Measurements from ENCODE around the gene NACC2.

Gene NACC2

DNA sequence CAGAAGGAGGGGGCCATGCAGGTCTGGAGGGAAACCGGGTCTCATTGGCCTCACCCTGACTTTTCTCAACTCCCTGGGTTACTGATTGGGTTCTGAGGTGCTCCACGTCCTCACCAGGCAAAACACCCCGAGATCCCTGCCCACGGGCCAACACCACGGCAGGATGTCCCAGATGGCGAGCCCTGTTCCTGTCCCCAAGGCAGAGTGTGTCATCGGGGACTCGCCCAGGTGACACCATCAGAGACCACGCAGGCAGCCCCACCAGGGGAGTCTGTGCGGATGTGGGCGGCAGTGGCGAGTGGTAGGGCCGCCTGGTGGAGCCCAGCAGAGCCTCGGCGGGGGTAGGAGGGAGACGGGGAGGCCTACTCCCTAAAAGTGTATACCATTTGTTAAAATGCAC is 74.9 kb downstream of the NACC2 start:
- no peak for DNase-seq

DNA sequence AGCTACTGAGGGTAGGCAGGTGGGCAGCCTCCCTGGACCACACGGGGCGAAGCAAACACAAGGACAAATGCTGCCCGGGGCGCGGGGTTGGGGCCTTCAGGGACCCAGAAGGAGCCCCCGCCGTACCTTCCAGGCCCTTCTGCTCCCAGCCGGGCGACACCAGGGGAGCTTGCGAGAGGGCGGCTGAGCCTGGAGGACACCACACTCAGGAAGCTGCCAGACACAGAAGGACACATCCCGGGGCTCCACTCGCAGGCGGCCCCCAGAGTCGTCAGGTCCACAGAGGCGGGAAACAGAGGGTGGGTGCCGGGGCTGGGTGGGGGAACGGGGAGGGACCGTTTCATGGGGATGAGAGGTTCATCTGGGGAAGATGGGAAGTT is 75.4 kb downstream of the NACC2 start:
- no peak for DNase-seq

DNA sequence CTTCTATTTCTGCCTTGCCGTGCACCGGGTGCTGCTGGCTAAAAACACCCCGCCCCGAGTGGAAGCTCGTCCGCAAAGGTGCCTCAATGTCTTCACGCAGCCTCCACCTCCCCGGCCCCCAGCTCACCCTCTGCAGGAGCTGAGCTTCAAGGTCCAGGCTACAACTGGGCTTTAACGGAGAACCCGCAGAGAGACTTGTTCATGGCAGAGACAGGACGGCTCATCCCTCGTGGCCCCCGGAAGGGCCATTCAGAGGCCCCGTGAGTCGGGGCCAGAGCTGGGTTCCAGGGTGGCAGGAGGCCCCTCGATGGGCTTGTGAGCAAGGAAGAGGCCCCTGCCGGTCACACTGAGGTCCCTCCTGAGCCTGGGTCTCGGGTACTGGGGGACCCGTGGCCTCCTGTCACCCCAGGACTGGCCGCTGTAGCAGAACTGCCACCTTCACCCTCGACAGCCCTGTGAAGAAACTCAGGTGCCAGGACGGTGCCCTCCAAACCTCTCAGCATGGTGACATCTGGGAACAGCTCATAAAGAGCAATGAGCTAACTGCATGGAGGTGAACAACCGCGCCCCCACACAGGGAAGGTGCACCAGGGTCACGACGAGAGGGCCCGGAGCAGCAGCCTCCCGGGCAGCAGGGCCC is 75.9 kb downstream of the NACC2 start:
- no peak for DNase-seq

DNA sequence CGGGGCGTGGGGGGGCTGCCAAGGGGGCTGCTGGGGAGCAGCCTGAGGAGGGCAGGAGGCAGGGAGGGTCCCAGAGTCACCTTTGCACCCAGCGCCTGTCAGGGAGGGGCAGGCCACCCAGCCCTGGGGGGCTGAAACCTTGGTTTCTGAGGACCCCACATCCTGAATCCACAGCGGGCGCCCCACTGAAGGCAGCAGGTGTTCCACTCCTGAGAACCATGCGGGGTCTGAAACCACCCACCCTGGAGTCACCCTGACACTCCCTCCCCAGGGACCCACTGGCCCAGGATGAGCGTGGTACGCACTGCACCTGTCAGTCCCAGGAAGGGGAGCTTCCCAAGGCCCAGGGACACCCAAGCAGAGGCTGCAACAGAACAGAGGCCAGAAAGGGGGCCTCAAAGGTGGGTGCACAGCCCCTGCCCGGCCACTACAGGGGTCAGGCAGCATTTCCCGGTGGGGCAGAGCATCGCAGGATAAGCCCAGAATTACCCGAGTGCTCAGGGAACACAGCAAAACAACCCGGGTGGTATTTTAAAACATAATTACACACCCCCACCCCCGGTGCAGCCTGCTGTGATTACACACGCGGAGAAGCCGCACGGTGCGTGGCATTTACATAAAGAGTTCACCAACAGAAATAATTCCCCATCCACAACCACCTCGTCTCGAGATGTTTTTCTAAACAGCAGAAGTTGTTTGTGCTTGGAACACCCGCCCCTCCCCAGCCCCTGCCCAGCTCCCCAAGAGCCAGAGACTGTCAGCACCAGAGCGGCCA is 76.6 kb downstream of the NACC2 start:
- no peak for DNase-seq

DNA sequence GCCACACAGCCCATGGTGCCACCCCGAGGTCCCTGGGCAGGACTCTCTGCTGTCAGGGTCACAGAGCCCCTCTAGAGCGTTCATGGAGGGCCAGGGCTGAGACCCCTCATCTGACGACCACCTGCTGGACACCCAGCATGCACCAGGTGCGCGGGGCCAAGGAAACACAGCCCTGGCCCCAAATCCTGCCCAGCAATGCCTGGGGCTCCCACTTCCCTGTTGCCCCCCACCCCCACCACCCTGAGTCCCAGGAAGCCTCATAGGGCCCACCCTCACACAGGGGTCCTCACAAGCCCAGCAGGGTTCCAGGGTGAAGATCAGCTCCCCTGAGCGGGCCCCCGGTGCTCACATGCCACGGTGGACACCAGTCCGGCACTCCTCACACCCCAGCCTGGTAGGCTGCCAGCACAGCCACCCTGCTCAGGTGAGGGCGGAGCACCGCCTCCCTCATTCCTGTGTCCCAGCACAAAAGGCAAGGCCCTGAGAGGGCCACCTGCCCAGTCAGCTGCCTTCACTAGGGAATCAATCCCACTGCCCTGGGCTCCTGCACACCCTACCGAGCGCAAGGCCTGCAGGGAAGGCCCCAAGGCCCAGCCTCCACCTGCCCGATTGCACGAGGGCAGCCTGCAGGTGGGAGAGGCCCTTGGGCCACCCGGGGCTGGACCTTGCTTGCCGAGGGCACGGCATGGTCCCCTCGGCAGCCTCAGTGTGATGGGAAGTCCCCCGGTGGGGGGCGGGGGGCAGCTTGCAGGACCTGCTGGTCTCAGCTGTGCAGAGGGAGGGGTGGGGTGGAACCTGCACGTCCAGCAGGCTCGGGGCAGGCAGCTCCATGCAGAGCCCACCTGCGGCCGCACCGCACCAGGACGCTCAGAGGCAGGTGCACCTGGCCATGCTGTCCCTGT is 77.5 kb downstream of the NACC2 start:
- no peak for DNase-seq

DNA sequence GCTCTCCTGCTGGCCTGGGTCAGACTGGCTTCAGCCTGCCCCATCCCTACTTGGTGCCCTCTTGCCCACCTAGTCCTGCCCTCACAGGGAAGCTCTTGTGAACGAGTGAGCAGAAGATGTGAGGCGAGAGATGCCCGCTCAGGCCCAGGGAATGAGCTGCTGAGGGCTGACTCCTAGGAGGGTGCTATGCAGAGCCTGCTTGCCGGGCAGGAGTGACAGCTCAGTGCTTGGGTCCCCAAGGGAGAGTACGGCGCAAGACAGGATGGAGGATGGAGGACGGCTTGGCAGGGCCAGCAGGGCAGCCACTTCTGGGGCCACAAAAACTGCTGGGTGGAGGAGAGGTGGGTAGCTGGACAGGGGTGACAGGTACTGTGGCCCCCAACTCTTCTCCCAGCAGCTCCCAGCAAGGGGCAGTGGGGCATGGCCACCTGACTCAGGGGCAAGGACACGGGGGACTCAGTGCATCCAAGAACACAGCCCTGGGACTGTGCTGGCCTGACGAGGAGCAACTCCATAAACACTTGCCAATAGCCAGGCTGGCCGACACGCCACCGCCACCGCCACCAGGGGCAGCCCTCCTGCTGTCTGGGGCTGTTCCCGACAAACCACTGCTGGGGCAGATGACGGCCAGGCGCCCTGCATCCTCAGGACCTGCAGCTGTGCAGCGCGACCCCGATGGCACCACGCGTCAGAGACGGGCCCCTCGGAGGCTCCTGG is 78.4 kb downstream of the NACC2 start:
- no peak for DNase-seq

DNA sequence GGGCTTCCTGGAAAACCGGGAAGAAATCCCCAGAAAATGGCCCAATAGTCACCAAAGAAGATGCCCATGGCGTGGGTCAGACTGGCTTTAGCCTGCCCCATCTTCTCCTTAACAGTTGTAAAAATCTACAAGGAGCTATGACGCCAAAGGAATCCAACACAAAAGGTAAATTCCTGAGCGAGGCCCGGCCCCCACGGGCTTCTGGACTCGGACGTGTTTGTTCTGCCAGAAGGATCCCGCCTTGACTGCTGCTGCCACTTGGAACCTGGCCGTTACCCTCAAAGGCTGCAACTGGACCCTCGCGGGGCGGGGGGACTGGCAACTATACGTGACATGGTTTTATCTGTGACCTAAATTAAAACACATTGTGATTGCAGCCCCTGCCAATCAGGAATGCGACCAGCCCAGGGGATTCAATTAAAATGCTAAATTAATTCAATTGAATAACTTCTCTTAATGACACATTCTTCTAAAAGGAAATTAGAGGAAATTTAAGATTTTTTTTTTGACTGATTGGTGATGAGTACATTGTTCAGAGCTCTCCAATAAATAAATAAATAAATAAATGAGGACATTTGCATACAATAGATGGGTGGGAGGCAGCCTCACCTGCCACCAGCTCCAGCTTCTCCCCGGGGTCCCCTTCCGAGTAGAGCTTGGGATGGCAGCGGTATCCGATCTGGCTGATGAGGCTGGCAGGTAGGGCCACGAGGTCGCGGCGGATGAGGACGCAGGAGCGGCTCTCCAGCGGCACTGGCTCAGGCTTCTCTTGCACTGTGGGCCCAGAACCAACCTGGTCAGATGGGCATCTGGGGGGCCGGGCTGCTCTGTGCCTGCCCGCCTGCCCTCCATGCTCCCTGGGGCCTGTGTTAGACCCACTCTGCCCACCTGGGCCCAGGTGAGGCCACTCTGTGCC is 79.2 kb downstream of the NACC2 start:
- DNase-seq: no peak

DNA sequence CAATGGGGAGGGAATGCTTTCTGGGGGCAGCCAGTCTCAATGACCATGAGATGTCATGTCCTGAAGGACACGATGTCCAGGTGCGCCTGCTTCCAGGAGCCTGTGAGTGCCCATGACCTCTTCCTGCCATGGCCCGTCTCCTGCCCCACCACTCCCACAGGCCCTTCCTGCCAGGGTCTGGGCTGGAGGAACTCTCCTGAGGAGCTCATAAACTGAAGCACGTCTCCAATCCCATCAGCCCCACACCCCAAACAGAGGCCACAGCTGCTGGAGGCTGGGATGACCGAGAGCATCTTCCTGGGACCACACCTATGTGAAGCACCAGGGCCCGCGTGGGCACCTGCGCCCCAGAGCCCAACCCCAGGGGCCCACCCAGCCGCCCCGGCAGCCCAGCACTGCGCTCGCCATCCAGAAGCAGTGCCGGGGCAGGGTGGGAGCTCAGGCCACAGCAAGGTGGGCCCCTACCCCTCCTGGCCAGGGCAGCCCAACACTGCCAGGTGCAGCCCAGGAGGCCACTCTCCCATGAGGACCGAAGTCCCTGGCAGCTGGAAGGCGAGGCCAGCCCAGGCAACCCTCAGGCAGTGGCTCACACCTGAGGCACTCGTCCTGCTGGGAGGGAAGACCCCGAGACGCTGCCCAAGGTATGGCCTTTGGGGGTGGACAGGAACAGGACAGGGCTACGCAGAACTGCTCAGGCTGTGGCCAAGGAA is 80.0 kb downstream of the NACC2 start:
- DNase-seq: no peak

DNA sequence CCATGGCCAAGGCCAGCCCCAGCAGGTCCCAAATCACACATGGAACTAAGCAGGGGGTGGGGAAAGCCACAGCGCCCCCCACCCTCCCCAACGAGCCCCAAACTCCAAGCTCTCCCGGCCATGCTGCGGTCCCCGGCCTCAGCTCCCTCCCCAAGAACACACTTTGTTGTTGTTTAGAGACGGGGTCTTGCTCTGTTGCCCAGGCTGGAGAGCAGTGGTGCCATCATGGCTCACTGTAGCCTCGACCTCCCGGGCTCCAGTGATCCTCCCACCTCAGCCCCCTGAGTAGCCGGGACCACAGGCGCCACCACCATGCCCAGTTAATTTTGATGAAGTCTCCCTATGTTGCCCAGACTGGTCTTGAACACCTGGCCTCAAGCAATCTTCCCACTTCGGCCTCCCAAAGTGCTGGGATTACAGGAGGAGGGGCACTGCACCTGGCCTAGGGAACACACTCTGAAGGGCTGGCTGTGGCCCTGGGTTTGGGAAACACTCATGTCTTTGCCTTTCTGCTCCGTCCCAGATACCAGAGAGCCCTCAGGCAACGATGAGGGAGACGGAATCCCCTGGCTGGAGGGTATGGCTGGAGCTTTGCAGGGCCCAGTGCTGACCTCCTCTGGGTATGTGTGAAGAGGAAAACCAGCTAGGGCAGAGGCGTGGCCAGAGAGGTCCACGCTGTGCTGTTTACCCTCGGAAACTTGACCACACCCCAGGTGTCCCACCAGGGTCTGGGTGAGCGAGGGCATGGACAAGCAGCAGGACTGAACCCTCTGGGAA is 80.8 kb downstream of the NACC2 start:
- DNase-seq: no peak

DNA sequence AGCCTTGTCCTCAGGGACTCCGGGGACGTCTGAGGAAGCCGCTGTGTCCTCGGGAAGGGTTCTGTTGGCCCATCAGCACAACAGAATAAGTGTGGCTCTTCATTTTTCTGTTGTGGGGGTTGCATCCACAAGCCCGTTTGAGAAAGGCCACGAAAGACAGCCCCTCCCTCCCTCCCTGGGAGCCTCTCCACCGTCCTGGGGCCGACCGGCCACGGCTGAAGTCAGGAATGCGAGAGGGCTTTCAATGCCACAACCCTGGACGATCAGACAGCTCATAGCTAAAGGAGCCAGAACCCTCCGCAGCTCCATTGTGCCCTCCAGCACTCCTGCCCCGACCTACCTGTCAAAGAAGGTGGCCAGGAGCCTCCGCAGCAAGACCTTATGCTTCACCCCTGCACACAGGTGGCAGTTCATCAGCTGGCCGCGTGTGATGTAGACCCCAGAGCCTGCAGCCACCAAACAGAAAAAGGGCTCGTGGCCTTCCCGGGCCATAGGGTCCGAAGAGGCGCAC is 81.5 kb downstream of the NACC2 start:
- DNase-seq: no peak

DNA sequence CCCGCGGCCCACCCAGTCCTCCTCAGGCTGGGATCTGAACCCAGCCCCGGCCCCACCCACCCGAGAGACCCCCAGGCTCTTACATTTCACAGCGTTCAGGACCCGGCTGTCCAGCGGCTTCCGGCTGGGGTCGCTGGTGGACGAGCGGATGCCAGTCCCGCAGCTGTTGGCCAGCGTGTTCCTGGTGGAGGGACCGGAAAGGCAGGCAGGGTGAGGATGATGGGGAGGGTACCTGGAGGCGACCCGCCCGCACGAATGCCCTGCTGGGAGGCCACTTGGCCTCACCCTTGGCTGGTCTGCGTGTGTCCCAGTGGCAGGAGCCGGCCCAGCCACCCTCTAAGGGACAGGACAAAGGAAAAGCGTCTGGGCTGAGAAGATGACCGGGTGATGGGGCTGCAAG is 82.0 kb downstream of the NACC2 start:
- no peak for DNase-seq

DNA sequence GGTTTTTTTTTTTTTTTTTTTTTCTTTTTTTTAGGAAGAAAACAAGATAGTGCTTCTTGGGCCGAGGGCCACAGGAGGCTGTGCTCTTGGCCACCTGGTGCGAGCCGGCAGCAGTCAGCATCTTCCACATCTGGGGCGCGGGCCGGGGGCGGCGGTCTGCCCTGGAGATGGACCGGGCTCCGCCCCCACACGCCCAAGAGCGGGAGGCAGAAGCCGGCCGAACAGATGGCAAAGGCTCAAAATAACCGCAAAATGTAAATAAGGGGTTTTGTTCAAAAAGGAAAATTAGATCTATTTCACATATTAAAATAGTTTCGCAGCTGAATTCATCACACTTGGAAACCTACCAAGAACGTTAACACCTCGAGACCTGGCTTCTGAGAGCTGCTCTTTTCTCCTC is 82.4 kb downstream of the NACC2 start:
- DNase-seq: peak; percentile 39

DNA sequence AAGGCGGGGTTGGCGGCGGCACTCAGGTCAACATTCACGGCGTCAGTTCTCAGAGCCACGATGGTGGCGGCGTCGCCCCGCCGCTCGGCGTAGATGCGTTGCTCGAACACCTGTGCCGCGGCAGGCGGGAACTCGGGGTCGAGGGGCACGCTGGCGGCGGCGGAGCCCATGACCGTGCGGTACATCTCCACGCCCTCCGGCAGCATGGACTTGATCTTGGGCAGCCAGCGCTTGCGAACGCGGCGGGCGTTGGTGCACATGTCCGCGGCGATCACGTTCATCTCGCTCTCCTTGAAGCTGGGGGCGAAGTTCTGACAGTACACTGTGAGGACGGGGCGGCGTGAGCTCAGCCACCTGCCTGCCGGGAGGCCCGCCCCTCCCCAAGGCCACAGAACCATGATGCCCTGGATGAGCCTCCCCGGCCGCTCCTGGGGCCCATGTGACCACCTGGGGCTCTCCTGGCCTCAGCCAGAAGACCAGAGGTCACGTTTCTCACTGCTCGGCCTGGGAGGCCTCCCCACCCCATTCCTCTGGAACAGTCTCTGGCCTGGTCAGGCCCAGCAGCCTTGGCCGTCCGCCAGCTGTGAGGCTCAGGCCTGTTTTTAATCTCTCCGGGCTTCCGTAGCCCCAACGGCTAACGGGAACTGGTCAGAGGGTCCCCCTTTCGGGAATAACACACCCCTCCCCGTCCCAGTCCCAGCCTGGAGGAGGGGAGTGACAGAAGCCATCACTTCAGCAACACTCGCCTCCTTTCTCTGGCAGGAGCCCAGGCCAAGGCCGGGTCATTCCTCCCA is 83.2 kb downstream of the NACC2 start:
- no peak for DNase-seq

DNA sequence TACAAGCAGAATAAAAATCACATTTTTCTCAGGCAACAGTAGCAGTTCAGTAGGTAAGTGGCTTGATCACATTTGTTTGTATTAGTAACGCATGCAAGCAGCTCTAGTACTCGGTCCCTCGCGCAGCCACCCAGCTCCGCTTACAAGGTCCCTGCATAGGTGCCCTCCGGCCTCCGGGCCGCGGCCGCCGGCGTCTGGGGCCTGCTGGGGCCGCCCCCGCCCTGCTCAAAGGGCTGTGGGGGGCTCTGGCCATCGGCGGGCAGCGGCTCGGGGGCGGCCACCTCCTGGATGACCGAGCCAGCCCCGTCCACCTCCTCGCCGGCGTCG is 83.8 kb downstream of the NACC2 start:
- DNase-seq: no peak

DNA sequence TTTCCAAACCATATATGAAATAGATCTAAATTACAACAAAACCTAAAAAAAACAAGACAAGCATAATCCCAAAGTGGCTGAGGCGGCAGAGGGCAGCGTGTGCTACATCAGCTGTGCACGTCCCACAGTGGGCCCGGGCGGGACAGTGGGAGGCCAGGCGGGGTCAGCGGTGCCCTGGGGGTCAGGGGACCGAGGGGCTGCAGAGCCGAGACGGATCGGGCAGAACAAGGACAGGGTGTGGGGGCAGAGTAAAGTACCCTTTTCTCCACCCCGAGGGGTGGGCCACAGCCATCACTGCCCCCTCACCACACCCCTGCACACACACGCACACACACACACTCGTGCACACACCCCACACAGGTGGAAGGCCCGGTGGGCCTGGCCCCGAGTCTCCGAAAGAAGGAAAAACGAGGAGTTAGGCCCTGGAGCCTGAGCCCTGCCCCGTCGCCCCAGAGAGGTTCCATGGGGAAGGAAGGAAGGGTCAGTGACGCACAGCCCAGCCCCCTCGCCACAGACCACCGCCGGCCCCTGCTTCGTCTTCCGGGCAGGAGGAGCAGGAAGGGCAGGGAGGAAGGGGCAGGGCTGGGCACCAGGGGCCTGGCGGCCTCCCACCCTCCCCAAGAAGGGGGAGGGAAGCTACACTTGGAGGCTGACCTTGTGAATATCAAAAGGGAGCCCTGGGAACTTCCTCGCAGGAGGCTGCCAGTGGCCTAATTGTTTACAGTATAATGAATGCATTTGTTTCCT is 84.3 kb downstream of the NACC2 start:
- DNase-seq: no peak

DNA sequence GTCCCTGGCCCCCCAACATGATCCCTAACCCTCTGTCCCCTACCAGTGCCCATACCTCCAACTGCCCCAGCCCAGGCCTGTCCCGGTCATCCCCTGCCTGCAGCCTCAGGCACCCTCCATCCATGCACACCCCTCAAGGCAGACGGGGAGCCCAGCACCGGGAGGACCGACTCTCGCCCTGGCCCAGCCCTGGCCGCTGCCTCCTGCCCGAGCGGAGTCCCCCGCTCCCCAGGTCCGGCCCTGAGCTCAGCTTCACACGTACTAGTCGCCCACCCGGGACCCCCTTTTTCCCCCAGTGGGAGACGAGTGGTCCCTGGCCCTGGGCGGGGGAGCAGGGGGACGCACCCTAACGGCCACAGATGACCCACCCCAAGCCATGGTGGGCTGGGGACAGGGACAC is 84.9 kb downstream of the NACC2 start:
- DNase-seq: no peak

DNA sequence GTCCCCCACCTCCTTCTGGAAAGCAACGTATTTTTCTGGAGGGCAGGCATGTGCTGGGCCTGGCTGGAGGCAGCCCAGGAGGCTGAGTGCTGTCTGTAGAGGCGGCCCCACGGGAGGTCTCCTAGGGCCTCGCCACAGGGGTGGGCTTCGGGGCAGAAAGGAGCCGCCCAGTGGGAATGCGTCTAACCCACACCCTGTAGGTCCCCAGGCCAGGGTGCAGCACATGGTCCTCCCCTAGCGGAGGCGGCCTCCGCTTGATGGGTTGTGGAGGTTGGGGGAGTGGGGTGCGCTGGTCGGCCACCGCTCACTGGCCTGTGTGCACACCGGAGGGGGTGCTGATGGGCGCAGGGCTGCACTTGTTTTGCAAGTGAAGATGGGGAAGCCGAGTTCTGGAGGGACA is 85.6 kb downstream of the NACC2 start:
- no peak for DNase-seq

DNA sequence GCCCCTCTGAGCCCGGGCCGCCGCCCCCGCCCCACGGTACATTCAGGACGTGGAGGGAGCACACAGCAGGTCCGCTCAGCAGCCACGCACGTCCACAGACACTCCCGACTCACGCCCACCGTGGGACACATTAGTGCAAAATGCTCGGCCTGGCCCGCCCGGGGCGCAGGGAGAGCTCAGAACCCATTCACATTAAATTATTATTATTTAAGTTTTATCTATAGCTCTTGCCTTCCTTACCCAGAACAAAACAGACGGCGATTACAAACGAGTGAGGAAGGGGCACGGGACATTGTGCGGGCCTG is 86.4 kb downstream of the NACC2 start:
- DNase-seq: no peak
